Left lung (tissue), 10 donors: ENCODE results near the gene ADAMTSL5. TPM values are rescaled to one million over a fixed set of nuclear protein-coding genes. Genes with fewer than 3 reads are reported as not detected.
"Not testable (repeated sequence)": the region's sequence is repeated elsewhere in the genome, so short reads cannot be mapped to it uniquely, and the experiment has no call there.

ENCODE experiments used
- ATAC-seq: fragments of 200-7000 bp; cut with Tn5 transposase; one replicate; pipeline ENCODE4 v1.9.1; 2020; ENCODE audit warnings: moderate library complexity
- DNase-seq, 4 donors: peaks; one replicate each; pipeline ENCODE4 v3.0.0-alpha.2; 2013 to 2020
- H3K27ac ChIP-seq, 2 donors: fragments of 200-600 bp; sonication (generic) in 1 of 2; one replicate each; pipeline versions ENCODE4 v1.5.0 to v1.8.0; 2020 to 2021
- H3K27me3 ChIP-seq, 2 donors: fragments of 200-600 bp; sonication (generic) in 1 of 2; one replicate each; pipeline versions ENCODE4 v1.5.0 to v1.8.0; 2020 to 2021
- H3K36me3 ChIP-seq, 2 donors: fragments of 200-600 bp; sonication (generic) in 1 of 2; one replicate each; pipeline versions ENCODE4 v1.5.0 to v1.8.0; 2020 to 2021
- H3K4me1 ChIP-seq, 2 donors: fragments of 200-600 bp; one replicate each; pipeline ENCODE4 v1.8.0; 2021
- H3K4me3 ChIP-seq, 2 donors: fragments of 200-600 bp; sonication (generic) in 1 of 2; one replicate each; pipeline versions ENCODE4 v1.5.0 to v1.8.0; 2020 to 2021; ENCODE audit warnings: mild to moderate bottlenecking in 1 of 2
- H3K9me3 ChIP-seq, 2 donors: fragments of 200-600 bp; sonication (generic) in 1 of 2; one replicate each; pipeline versions ENCODE4 v1.5.0 to v1.8.0; 2020 to 2021
- CTCF ChIP-seq, 2 donors: fragments of 200-600 bp; sonication (generic) in 1 of 2; IDR thresholded peaks; one replicate each; pipeline versions ENCODE4 v1.5.0 to v1.8.0; 2021; ENCODE audit warnings: antibody characterized with exemption in 2 of 2
- intact Hi-C, 2 donors: fragments of 100-400 bp; cut with DNase I; formaldehyde crosslinking; loops; one replicate each; pipeline versions ENCODE4 v1.11.2 to v1.14.2; 2022
- polyA plus RNA-seq, 6 donors: library from polyadenylated mRNA; unstranded; fragments of 120-200 nt; gene quantifications; one replicate each; pipeline ENCODE4 v1.2.1, GENCODE V29; 2013; ENCODE audit not compliant: insufficient read length in 6 of 6
- total RNA-seq, 2 donors: library from RNA; stranded (reverse); fragmentation: NEBNext Ultra II Directional; extraction: Animal tissue kit (Norgen Biotek cat#: 25700); gene quantifications; one replicate each; pipeline ENCODE4 v1.2.1, GENCODE V29; 2021
- donor health status: DM: no; HTN: yes; CAD: no.
- donor health status: DM: no; HTN: no; CAD: no.

Gene ADAMTSL5
- total and polyA plus RNA-seq, 8 donors, result 0.32 to 5.3 (median 0.60) TPM

GRCh38 chr19:1551068-1552040, 38.5 kb upstream of the ADAMTSL5 start:
- no peak overlapping the region for H3K27ac ChIP-seq
- ATAC-seq, result no peak
- H3K27me3 ChIP-seq, result peaks cover 0 to 13% of the 10 kb centered on the region in 2 donors
- no peaks in the 10 kb centered on the region for H3K9me3 ChIP-seq
- no peak overlapping the region for H3K4me3 ChIP-seq
- peaks cover 0 to 14% of the 10 kb centered on the region in 2 donors for H3K36me3 ChIP-seq
- H3K4me1 ChIP-seq, result no peaks in the 10 kb centered on the region
- intact Hi-C loops, result no loop called here
- no peak for TF ChIP-seq CTCF (IDR thresholded peaks at IDR 0.05)
- no peak for DNase-seq

GRCh38 chr19:1549332-1549945, 36.6 kb upstream of the ADAMTSL5 start:
- Histone ChIP-seq H3K27ac (no peak overlapping the region), H3K36me3 (no peaks in the 10 kb centered on the region), H3K27me3 (peaks cover 0 to 32% of the 10 kb centered on the region in 2 donors), H3K4me1 (peaks cover 0 to 4% of the 10 kb centered on the region in 2 donors), H3K4me3 (no peak overlapping the region), H3K9me3 (no peaks in the 10 kb centered on the region)
- ATAC-seq, result no peak
- DNase-seq, result no peak
- no peak for TF ChIP-seq CTCF (IDR thresholded peaks at IDR 0.05)
- intact Hi-C loops, result loop anchor here in 1 of 2 donors (10.0 kb wide), 1 partner anchor 125 kb away; no protein-coding TSS in a partner anchor

- no peaks in the 10 kb centered on the region for H3K4me1 ChIP-seq
- ATAC-seq, result no peak
Measured at GRCh38 chr19:1540365-1540925, 27.6 kb upstream of the ADAMTSL5 start.

GRCh38 chr19:1539749-1540148, 26.9 kb upstream of the ADAMTSL5 start:
- not testable (repeated sequence) for H3K4me3 ChIP-seq, H3K9me3 ChIP-seq, H3K36me3 ChIP-seq, H3K27ac ChIP-seq, DNase-seq, H3K4me1 ChIP-seq, ATAC-seq
- intact Hi-C loops, result loop anchor here in 1 of 2 donors (10.0 kb wide), 1 partner anchor 135 kb away; no protein-coding TSS in a partner anchor
- H3K27me3 ChIP-seq, result peaks cover 0 to 78% of the 10 kb centered on the region in 2 donors

More at GRCh38 chr19:1540365-1540925, 27.6 kb upstream of the ADAMTSL5 start:
- intact Hi-C loops, result loop anchor here in 1 of 2 donors (10.0 kb wide), 1 partner anchor 134 kb away; no protein-coding TSS in a partner anchor
- TF ChIP-seq CTCF (IDR thresholded peaks at IDR 0.05), result no peak
- H3K27me3 ChIP-seq, result peaks cover 0 to 80% of the 10 kb centered on the region in 2 donors
- H3K9me3 ChIP-seq, result no peaks in the 10 kb centered on the region
- DNase-seq, result peak in 1 of 4 donors; percentile 28
- no peak overlapping the region for H3K4me3 ChIP-seq
- H3K27ac ChIP-seq, result no peak overlapping the region
- no peaks in the 10 kb centered on the region for H3K36me3 ChIP-seq

GRCh38 chr19:1538978-1539377, 26.2 kb upstream of the ADAMTSL5 start:
- Histone ChIP-seq H3K4me1 (no peaks in the 10 kb centered on the region), H3K27ac (no peak overlapping the region), H3K27me3 (peaks cover 0 to 77% of the 10 kb centered on the region in 2 donors), H3K4me3 (no peak overlapping the region), H3K9me3 (no peaks in the 10 kb centered on the region), H3K36me3 (no peaks in the 10 kb centered on the region)
- DNase-seq (no peak), ATAC-seq (no peak)
- no peak for TF ChIP-seq CTCF (IDR thresholded peaks at IDR 0.05)
- intact Hi-C loops, result no loop called here

- H3K4me1 ChIP-seq, intact Hi-C loops, H3K36me3 ChIP-seq, ATAC-seq, DNase-seq, H3K9me3 ChIP-seq, H3K4me3 ChIP-seq, H3K27ac ChIP-seq: not testable (repeated sequence)
- peaks cover 0 to 86% of the 10 kb centered on the region in 2 donors for H3K27me3 ChIP-seq
Measured at GRCh38 chr19:1535699-1536098, 22.9 kb upstream of the ADAMTSL5 start.
